Ishikawa (cell line): ENCODE measurements around the gene METTL9.

Experiments
- CEBPB ChIP-seq: IDR thresholded peaks from 2 replicates; pipeline ENCODE4 v1.6.1; 2012
- CREB1 ChIP-seq: IDR thresholded peaks from 2 replicates; pipeline ENCODE4 v1.6.1; 2012; ENCODE audit warnings: low read depth
- EGR1 ChIP-seq: IDR thresholded peaks from 2 replicates; pipeline ENCODE4 v1.6.1; 2012
- EP300 ChIP-seq: IDR thresholded peaks from 2 replicates; pipeline ENCODE4 v1.6.1; 2012; ENCODE audit warnings: borderline replicate concordance
- FOXM1 ChIP-seq: IDR thresholded peaks from 2 replicates; pipeline ENCODE4 v1.6.1; 2012; ENCODE audit warnings: low read depth, borderline replicate concordance
- MAX ChIP-seq: IDR thresholded peaks from 2 replicates; pipeline ENCODE4 v1.6.1; 2012
- NFIC ChIP-seq: IDR thresholded peaks from 2 replicates; pipeline ENCODE4 v1.6.1; 2012
- RAD21 ChIP-seq: IDR thresholded peaks from 2 replicates; pipeline ENCODE4 v1.6.1; 2012; ENCODE audit warnings: low read depth
- REST ChIP-seq: IDR thresholded peaks from 2 replicates; pipeline ENCODE4 v1.6.1; 2012; ENCODE audit warnings: low read depth, mild to moderate bottlenecking
- TAF1 ChIP-seq: IDR thresholded peaks from 2 replicates; pipeline ENCODE4 v1.6.1; 2012; ENCODE audit warnings: low read depth, mild to moderate bottlenecking
- TCF12 ChIP-seq: IDR thresholded peaks from 2 replicates; pipeline ENCODE4 v1.6.1; 2012; ENCODE audit warnings: low read depth
- TEAD4 ChIP-seq: IDR thresholded peaks from 2 replicates; pipeline ENCODE4 v1.6.1; 2012
- USF1 ChIP-seq: IDR thresholded peaks from 2 replicates; pipeline ENCODE4 v1.6.1; 2012
- YY1 ChIP-seq: IDR thresholded peaks from 2 replicates; pipeline ENCODE4 v1.6.1; 2012; ENCODE audit warnings: low read depth
- ZBTB7A ChIP-seq: IDR thresholded peaks from 2 replicates; pipeline ENCODE4 v1.6.1; 2012; ENCODE audit warnings: low read depth

The METTL9 gene

GRCh38 chr16:21570676-21571017 lies 28.7 kb upstream of the METTL9 start:
- TF ChIP-seq TEAD4, result no peak
- TF ChIP-seq CREB1, result no peak
- no peak for TF ChIP-seq TAF1
- no peak for TF ChIP-seq TCF12
- no peak for TF ChIP-seq CEBPB
- TF ChIP-seq YY1, result no peak
- TF ChIP-seq REST, result no peak
- no peak for TF ChIP-seq MAX
- no peak for TF ChIP-seq NFIC
- TF ChIP-seq FOXM1, result no peak
- TF ChIP-seq USF1, result no peak
- no peak for TF ChIP-seq EGR1
- TF ChIP-seq EP300, result no peak
- TF ChIP-seq RAD21, result no peak

GRCh38 chr16:21574372-21574771 lies 25.0 kb upstream of the METTL9 start:
- TF ChIP-seq MAX (no peak), TEAD4 (no peak), TAF1 (no peak), REST (no peak), ZBTB7A (no peak)

GRCh38 chr16:21580807-21581206 lies 18.6 kb upstream of the METTL9 start:
- TF ChIP-seq YY1 (no peak), CREB1 (no peak), EP300 (no peak), TAF1 (no peak), ZBTB7A (no peak), EGR1 (no peak), USF1 (no peak), TEAD4 (no peak), FOXM1 (no peak), NFIC (no peak), TCF12 (no peak), REST (no peak), CEBPB (no peak), RAD21 (no peak), MAX (no peak)

GRCh38 chr16:21584817-21585216 lies 14.6 kb upstream of the METTL9 start:
- no peak for TF ChIP-seq ZBTB7A
- TF ChIP-seq TEAD4, result no peak
- no peak for TF ChIP-seq CEBPB
- no peak for TF ChIP-seq YY1
- TF ChIP-seq CREB1, result no peak
- TF ChIP-seq TAF1, result no peak
- no peak for TF ChIP-seq REST
- no peak for TF ChIP-seq RAD21
- no peak for TF ChIP-seq USF1
- no peak for TF ChIP-seq FOXM1
- no peak for TF ChIP-seq NFIC
- TF ChIP-seq TCF12, result no peak
- TF ChIP-seq EGR1, result no peak
- no peak for TF ChIP-seq EP300
- TF ChIP-seq MAX, result no peak
